Fibroblast of lung (primary cell): ENCODE data around the gene SLC17A2. TPM values are rescaled to one million over a fixed set of nuclear protein-coding genes. Genes with fewer than 3 reads are reported as not detected.
"Not testable (repeated sequence)": the region's sequence is repeated elsewhere in the genome, so short reads cannot be mapped to it uniquely, and the experiment has no call there.

Experiments used
- DNase-seq, 2 donors: peaks; one replicate each; pipeline versions ENCODE4 v3.0.0 to v3.0.0-alpha.2; 2010; ENCODE audit warnings: low read depth in 2 of 2
- H2AFZ ChIP-seq: 2 replicates; pipeline ENCODE4 v1.5.1; 2012; ENCODE audit warnings: low read length, control low read depth, inconsistent platforms
- H3K27ac ChIP-seq: 2 replicates; pipeline ENCODE4 v1.5.1; 2011; ENCODE audit warnings: low read length, control low read depth; ENCODE audit not compliant: insufficient read depth
- H3K27me3 ChIP-seq: 2 replicates; pipeline ENCODE4 v1.5.1; 2011; ENCODE audit warnings: mild to moderate bottlenecking, low read length; ENCODE audit not compliant: control insufficient read depth, insufficient read depth
- H3K36me3 ChIP-seq: 2 replicates; pipeline ENCODE4 v1.5.1; 2011; ENCODE audit warnings: low read length; ENCODE audit not compliant: control insufficient read depth, insufficient read depth
- H3K4me1 ChIP-seq: 2 replicates; pipeline ENCODE4 v1.5.1; 2011; ENCODE audit warnings: low read length; ENCODE audit not compliant: control insufficient read depth, insufficient read depth; ENCODE audit errors: extremely low read depth
- H3K4me2 ChIP-seq: 2 replicates; pipeline ENCODE4 v1.5.1; 2011; ENCODE audit warnings: low read length, control low read depth; ENCODE audit not compliant: insufficient read depth; ENCODE audit errors: extremely low read depth
- H3K4me3 ChIP-seq, 4 experiments: fragments of 200-600 bp in 1 of 4; sonication (generic) in 1 of 4; replicated peaks in 1 of 4; 2 replicates each; pipeline ENCODE4 v1.5.1; 2011 to 2016; ENCODE audit warnings: low read length in 4 of 4, low read depth in 3 of 4, mild to moderate bottlenecking in 3 of 4, control low read depth in 2 of 4, inconsistent platforms in 1 of 4, mixed read lengths in 1 of 4; ENCODE audit not compliant: insufficient read depth in 1 of 4; ENCODE audit errors: control extremely low read depth in 1 of 4
- H3K79me2 ChIP-seq: 2 replicates; pipeline ENCODE4 v1.5.1; 2012; ENCODE audit warnings: mild to moderate bottlenecking, low read length, inconsistent platforms; ENCODE audit not compliant: control insufficient read depth, insufficient read depth
- H3K9ac ChIP-seq: 2 replicates; pipeline ENCODE4 v1.5.1; 2011; ENCODE audit warnings: mild to moderate bottlenecking, low read length, control low read depth; ENCODE audit not compliant: insufficient read depth
- H3K9me3 ChIP-seq: 2 replicates; pipeline ENCODE4 v1.5.1; 2012; ENCODE audit warnings: low read depth, low read length; ENCODE audit not compliant: control insufficient read depth, insufficient read depth
- H4K20me1 ChIP-seq: 2 replicates; pipeline ENCODE4 v1.5.1; 2011; ENCODE audit warnings: low read length; ENCODE audit not compliant: control insufficient read depth, insufficient read depth; ENCODE audit errors: extremely low read depth
- EZH2 ChIP-seq: IDR thresholded peaks from 2 replicates; pipeline ENCODE4 v1.5.1; 2012; ENCODE audit warnings: low read length, control low read depth, mild to moderate bottlenecking; ENCODE audit errors: missing control alignments
- polyA plus RNA-seq, 2 donors: library from polyadenylated mRNA; depleted of rRNA in 1 of 2; stranded (reverse) in 1 of 2; unstranded in 1 of 2; fragments of >200 nt; gene quantifications; 2 replicates each; pipeline ENCODE4 v1.2.1, GENCODE V29; 2011 to 2012; ENCODE audit warnings: missing spikeins in 1 of 2
- total RNA-seq: library from RNA; depleted of rRNA; stranded (reverse); fragments of >200 nt; gene quantifications from 2 replicates; pipeline ENCODE4 v1.2.1, GENCODE V29; 2014
- TF ChIP-seq, protein P1 (sequence below), 2 donors: IDR thresholded peaks in 1 of 2; conservative IDR thresholded peaks in 1 of 2; 1 replicate in 1 of 2; 2 replicates in 1 of 2; pipeline ENCODE4 v1.5.1; 2011 to 2012; ENCODE audit warnings: low read length in 2 of 2, control low read depth in 1 of 2, inconsistent platforms in 1 of 2, low read depth in 1 of 2, mild to moderate bottlenecking in 1 of 2

Gene SLC17A2
- total and polyA plus RNA-seq, 2 donors (not counting 1 experiment from before 2014, with no cell fraction given), result not detected

DNA sequence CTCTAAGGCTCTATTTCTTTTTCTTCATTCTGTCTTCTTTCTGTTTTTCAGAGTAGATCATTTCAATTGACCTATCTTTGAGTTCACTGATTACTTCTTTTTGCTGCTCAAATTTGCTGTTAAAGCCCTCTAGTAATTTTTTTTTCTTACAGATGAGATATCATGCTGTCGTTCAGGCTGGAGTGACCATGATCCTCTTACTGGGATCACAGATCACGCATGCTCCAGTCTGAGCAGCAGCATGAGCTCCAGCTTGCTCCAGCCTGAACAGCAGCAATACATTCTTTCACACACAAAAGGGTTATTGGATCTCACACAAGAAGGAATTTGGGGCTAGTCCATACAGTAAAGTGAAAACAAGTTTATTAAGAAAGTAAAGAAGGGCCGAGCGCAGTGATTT, 19.8 kb upstream of the SLC17A2 start:
- TF ChIP-seq EZH2, result no peak
- TF ChIP-seq, protein P1, sequence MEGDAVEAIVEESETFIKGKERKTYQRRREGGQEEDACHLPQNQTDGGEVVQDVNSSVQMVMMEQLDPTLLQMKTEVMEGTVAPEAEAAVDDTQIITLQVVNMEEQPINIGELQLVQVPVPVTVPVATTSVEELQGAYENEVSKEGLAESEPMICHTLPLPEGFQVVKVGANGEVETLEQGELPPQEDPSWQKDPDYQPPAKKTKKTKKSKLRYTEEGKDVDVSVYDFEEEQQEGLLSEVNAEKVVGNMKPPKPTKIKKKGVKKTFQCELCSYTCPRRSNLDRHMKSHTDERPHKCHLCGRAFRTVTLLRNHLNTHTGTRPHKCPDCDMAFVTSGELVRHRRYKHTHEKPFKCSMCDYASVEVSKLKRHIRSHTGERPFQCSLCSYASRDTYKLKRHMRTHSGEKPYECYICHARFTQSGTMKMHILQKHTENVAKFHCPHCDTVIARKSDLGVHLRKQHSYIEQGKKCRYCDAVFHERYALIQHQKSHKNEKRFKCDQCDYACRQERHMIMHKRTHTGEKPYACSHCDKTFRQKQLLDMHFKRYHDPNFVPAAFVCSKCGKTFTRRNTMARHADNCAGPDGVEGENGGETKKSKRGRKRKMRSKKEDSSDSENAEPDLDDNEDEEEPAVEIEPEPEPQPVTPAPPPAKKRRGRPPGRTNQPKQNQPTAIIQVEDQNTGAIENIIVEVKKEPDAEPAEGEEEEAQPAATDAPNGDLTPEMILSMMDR (conservative IDR thresholded peaks at IDR 0.05 in 1 of 2, IDR thresholded peaks at IDR 0.05 in 1 of 2; ENCODE audit: low read depth in 1 of 2, low read length in 2 of 2), result no peak
- Histone ChIP-seq H3K27ac (no peak overlapping the region), H3K4me2 (no peak overlapping the region), H3K27me3 (no peaks in the 10 kb centered on the region), H4K20me1 (no peaks in the 10 kb centered on the region), H3K9ac (no peak overlapping the region), H3K9me3 (no peaks in the 10 kb centered on the region), H3K4me1 (no peaks in the 10 kb centered on the region), H3K36me3 (no peaks in the 10 kb centered on the region), H2AFZ (no peak overlapping the region), H3K4me3 (no peak overlapping the region), H3K79me2 (no peaks in the 10 kb centered on the region)
- no peak for DNase-seq

DNA sequence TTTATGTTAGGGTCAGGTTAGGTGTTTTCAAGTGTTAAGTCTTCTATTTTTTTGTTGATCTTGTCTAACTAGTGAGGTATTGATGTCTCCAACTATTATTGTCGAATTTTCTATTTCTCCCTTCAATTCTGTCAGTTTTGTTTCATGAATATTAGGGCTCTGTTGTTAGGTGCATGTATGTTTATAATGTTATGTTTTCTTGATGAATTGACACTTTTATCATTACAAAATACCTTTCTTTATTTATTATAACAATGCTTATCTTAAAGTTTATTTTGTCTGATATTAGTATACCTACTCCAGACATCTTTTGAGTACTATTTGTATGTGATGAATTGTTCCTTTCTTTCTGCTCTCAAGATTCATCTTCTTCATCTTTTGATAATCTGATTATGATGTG, 19.2 kb upstream of the SLC17A2 start:
- TF ChIP-seq, protein P1 (conservative IDR thresholded peaks at IDR 0.05 in 1 of 2, IDR thresholded peaks at IDR 0.05 in 1 of 2; ENCODE audit: low read depth in 1 of 2, low read length in 2 of 2), result no peak
- TF ChIP-seq EZH2, result no peak
- H3K9me3 ChIP-seq, result no peaks in the 10 kb centered on the region
- H4K20me1 ChIP-seq, result no peaks in the 10 kb centered on the region
- H3K4me1 ChIP-seq, result no peaks in the 10 kb centered on the region
- H3K4me3 ChIP-seq, result no peak overlapping the region
- no peak overlapping the region for H3K4me2 ChIP-seq
- H3K27me3 ChIP-seq, result no peaks in the 10 kb centered on the region
- DNase-seq, result no peak
- H3K27ac ChIP-seq, result no peak overlapping the region
- H3K79me2 ChIP-seq, result no peaks in the 10 kb centered on the region
- no peaks in the 10 kb centered on the region for H3K36me3 ChIP-seq
- H2AFZ ChIP-seq, result no peak overlapping the region
- H3K9ac ChIP-seq, result no peak overlapping the region

DNA sequence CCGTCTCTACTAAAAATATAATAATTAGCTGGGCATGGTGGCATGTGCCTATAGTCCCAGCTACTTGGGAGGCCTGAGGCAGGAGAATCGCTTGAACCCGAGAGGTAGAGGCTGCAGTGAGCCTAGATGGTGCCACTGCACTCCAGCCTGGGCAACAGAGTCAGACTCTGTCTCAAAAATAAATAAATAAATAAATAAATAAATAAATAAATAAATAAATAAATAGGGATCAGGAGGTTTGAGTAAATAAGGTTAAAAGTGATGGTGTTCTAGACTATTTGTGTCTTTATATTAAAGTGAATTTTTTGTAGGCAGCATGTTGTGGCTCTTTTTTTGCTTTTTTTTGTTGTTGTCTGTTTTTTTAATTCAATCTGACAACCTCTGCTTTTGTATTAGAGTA, 17.0 kb upstream of the SLC17A2 start:
- not testable (repeated sequence) for H2AFZ ChIP-seq, H3K4me1 ChIP-seq, H3K79me2 ChIP-seq, H4K20me1 ChIP-seq, H3K27me3 ChIP-seq, H3K36me3 ChIP-seq, H3K27ac ChIP-seq, H3K9me3 ChIP-seq, H3K4me3 ChIP-seq, DNase-seq, H3K9ac ChIP-seq, H3K4me2 ChIP-seq
